Uterus (tissue), 4 donors: ENCODE data around the gene AGBL4. TPM values are rescaled to one million over a fixed set of nuclear protein-coding genes. Genes with fewer than 3 reads are reported as not detected.

Experiments used
- DNase-seq, 2 donors: peaks; one replicate each; pipeline ENCODE4 v3.0.0-alpha.2; 2019 to 2020
- H3K27ac ChIP-seq, 2 donors: fragments of 200-600 bp; sonication (generic); 1 replicate in 1 of 2; 2 replicates in 1 of 2; pipeline ENCODE4 v1.5.1; 2016 to 2018
- H3K27me3 ChIP-seq, 2 donors: fragments of 200-600 bp; sonication (generic); one replicate each; pipeline ENCODE4 v1.5.1; 2018 to 2019; ENCODE audit warnings: control low read depth in 1 of 2
- H3K36me3 ChIP-seq, 2 donors: fragments of 200-600 bp; sonication (generic); one replicate each; pipeline ENCODE4 v1.5.1; 2019; ENCODE audit warnings: control low read depth in 1 of 2
- H3K4me1 ChIP-seq, 2 donors: fragments of 200-600 bp; sonication (generic); one replicate each; pipeline ENCODE4 v1.5.1; 2018 to 2019; ENCODE audit warnings: control low read depth in 1 of 2
- H3K4me3 ChIP-seq, 2 donors: fragments of 200-600 bp; sonication (generic); 1 replicate in 1 of 2; 2 replicates in 1 of 2; pipeline ENCODE4 v1.5.1; 2018 to 2019; ENCODE audit warnings: mild to moderate bottlenecking in 1 of 2
- H3K9me3 ChIP-seq, 2 donors: fragments of 200-600 bp; sonication (generic); one replicate each; pipeline ENCODE4 v1.5.1; 2019; ENCODE audit warnings: control low read depth in 1 of 2
- POLR2A ChIP-seq, 2 donors: fragments of 450-650 bp; IDR thresholded peaks; one replicate each; pipeline ENCODE4 v1.6.1; 2016; ENCODE audit warnings: antibody characterized with exemption in 2 of 2, mild to moderate bottlenecking in 1 of 2, moderate library complexity in 1 of 2
- intact Hi-C: fragments of 100-400 bp; cut with DNase I; formaldehyde crosslinking; loops from one replicate; pipeline ENCODE4 v1.15.1; 2023; ENCODE audit warnings: low total_unique reads
- total RNA-seq, 4 donors: library from RNA; depleted of rRNA in 3 of 4; stranded (reverse); fragments of >200 nt in 3 of 4; gene quantifications; one replicate each; pipeline versions ENCODE4 v1.1.0 to v1.2.4, GENCODE V29; 2014 to 2023
- TF ChIP-seq, protein P1 (sequence below), 4 experiments: fragments of 200-600 bp in 2 of 4; fragments of 450-650 bp in 2 of 4; sonication (generic) in 2 of 4; IDR thresholded peaks; one replicate each; pipeline ENCODE4 v1.5.1; 2016 to 2019; ENCODE audit warnings: antibody characterized with exemption in 4 of 4, mild to moderate bottlenecking in 2 of 4, moderate library complexity in 1 of 4
- donor health status: DM: yes; HTN: yes; CAD: no.

The AGBL4 gene
- total RNA-seq, 4 donors from 2014 or later, result 0.85 to 1.9 TPM; not detected in 2

GRCh38 chr1:48858200-48858920 is 1165.4 kb downstream of the AGBL4 start:
- Histone ChIP-seq H3K4me3 (no peak overlapping the region), H3K36me3 (no peaks in the 10 kb centered on the region), H3K9me3 (no peaks in the 10 kb centered on the region), H3K4me1 (no peaks in the 10 kb centered on the region), H3K27ac (no peak overlapping the region), H3K27me3 (no peaks in the 10 kb centered on the region)
- TF ChIP-seq POLR2A (IDR thresholded peaks at IDR 0.05), result no peak
- TF ChIP-seq, protein P1, sequence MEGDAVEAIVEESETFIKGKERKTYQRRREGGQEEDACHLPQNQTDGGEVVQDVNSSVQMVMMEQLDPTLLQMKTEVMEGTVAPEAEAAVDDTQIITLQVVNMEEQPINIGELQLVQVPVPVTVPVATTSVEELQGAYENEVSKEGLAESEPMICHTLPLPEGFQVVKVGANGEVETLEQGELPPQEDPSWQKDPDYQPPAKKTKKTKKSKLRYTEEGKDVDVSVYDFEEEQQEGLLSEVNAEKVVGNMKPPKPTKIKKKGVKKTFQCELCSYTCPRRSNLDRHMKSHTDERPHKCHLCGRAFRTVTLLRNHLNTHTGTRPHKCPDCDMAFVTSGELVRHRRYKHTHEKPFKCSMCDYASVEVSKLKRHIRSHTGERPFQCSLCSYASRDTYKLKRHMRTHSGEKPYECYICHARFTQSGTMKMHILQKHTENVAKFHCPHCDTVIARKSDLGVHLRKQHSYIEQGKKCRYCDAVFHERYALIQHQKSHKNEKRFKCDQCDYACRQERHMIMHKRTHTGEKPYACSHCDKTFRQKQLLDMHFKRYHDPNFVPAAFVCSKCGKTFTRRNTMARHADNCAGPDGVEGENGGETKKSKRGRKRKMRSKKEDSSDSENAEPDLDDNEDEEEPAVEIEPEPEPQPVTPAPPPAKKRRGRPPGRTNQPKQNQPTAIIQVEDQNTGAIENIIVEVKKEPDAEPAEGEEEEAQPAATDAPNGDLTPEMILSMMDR (IDR thresholded peaks at IDR 0.05), result no peak
- DNase-seq, result no peak
- intact Hi-C loops, result no loop called here

GRCh38 chr1:48853006-48853405 is 1170.7 kb downstream of the AGBL4 start:
- Histone ChIP-seq H3K9me3 (no peaks in the 10 kb centered on the region), H3K4me3 (no peak overlapping the region), H3K27me3 (no peaks in the 10 kb centered on the region), H3K36me3 (no peaks in the 10 kb centered on the region), H3K27ac (no peak overlapping the region), H3K4me1 (no peaks in the 10 kb centered on the region)
- intact Hi-C loops, result no loop called here
- no peak for DNase-seq
- TF ChIP-seq, protein P1 (IDR thresholded peaks at IDR 0.05), result no peak
- no peak for TF ChIP-seq POLR2A (IDR thresholded peaks at IDR 0.05)

DNA sequence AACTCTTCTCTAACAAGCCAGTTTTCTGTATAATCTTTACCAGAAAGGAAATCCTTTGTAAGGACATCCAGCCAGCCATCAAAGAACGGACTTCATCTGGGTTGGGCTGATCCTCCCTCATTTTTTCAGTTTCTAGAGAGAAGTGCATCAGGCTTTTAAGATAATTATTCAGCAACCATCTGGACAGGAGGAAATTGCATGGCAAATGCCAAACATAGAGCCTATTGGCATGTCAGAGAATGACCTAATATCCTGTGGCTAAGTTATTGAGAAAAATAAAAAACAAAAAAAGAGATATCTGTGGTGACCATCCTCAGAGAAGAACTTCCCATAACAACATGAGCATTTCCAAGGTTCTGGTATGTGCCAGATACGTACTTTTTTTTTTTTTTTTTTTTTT is 1172.1 kb downstream of the AGBL4 start:
- Histone ChIP-seq H3K9me3 (no peaks in the 10 kb centered on the region), H3K4me3 (no peak overlapping the region), H3K27me3 (no peaks in the 10 kb centered on the region), H3K4me1 (no peaks in the 10 kb centered on the region), H3K36me3 (no peaks in the 10 kb centered on the region), H3K27ac (no peak overlapping the region)
- DNase-seq, result no peak
- intact Hi-C loops, result no loop called here
- TF ChIP-seq POLR2A (IDR thresholded peaks at IDR 0.05), result no peak

DNA sequence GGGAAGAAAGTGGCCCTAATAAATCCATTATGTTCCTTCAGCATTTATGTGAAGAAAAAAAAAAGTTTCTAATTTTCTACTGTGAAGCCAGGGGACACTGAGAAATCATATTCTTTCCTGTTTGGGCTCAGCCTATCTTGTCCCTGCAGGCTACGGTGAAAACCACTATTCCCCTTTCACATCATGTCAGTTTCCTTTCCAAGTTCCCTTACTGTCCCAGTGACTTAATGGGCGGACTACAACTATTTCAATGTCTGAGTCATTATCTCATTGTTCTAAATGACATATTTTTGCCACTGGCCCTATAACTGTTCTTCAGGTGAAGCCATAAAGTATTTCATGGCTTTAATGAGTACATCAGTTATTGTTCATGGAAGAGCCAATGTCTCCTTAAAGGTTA is 1175.7 kb downstream of the AGBL4 start:
- no peaks in the 10 kb centered on the region for H3K9me3 ChIP-seq
- intact Hi-C loops, result no loop called here
- TF ChIP-seq, protein P1 (IDR thresholded peaks at IDR 0.05), result no peak
- TF ChIP-seq POLR2A (IDR thresholded peaks at IDR 0.05), result no peak
- no peaks in the 10 kb centered on the region for H3K36me3 ChIP-seq
- H3K4me3 ChIP-seq, result no peak overlapping the region
- H3K4me1 ChIP-seq, result no peaks in the 10 kb centered on the region
- no peaks in the 10 kb centered on the region for H3K27me3 ChIP-seq
- H3K27ac ChIP-seq, result no peak overlapping the region
- DNase-seq, result no peak

- Histone ChIP-seq H3K9me3 (no peaks in the 10 kb centered on the region), H3K27ac (no peak overlapping the region), H3K36me3 (no peaks in the 10 kb centered on the region), H3K4me3 (no peak overlapping the region), H3K27me3 (no peaks in the 10 kb centered on the region), H3K4me1 (no peaks in the 10 kb centered on the region)
- no peak for TF ChIP-seq POLR2A (IDR thresholded peaks at IDR 0.05)
- TF ChIP-seq, protein P1 (IDR thresholded peaks at IDR 0.05), result no peak
- no peak for DNase-seq
- intact Hi-C loops, result no loop called here
Measured at GRCh38 chr1:48846441-48846840, 1177.3 kb downstream of the AGBL4 start.
